BLaER1 (cell line): ENCODE measurements around the gene ANKMY1.
"Not testable (repeated sequence)": the region's sequence is repeated elsewhere in the genome, so short reads cannot be mapped to it uniquely, and the experiment has no call there.

ENCODE experiments used
- H3K27ac ChIP-seq: shearing (Covaris generic); formaldehyde crosslinking; 2 replicates; pipeline ENCODE4 v1.8.1; 2022
- H3K27me3 ChIP-seq: shearing (Covaris generic); formaldehyde crosslinking; 2 replicates; pipeline ENCODE4 v1.8.1; 2022
- H3K36me3 ChIP-seq: shearing (Covaris generic); formaldehyde crosslinking; 2 replicates; pipeline ENCODE4 v1.8.1; 2022
- H3K4me1 ChIP-seq: shearing (Covaris generic); formaldehyde crosslinking; 2 replicates; pipeline ENCODE4 v1.8.1; 2022
- H3K4me2 ChIP-seq: shearing (Covaris generic); formaldehyde crosslinking; 2 replicates; pipeline ENCODE4 v1.8.1; 2022
- H3K4me3 ChIP-seq: shearing (Covaris generic); formaldehyde crosslinking; 2 replicates; pipeline ENCODE4 v1.8.1; 2022
- H3K9ac ChIP-seq: shearing (Covaris generic); formaldehyde crosslinking; 2 replicates; pipeline ENCODE4 v1.8.1; 2022
- H3K9me3 ChIP-seq: shearing (Covaris generic); formaldehyde crosslinking; 2 replicates; pipeline ENCODE4 v1.8.1; 2022
- H4K20me1 ChIP-seq: shearing (Covaris generic); formaldehyde crosslinking; 2 replicates; pipeline ENCODE4 v1.8.1; 2022
- Cebpa-rat ChIP-seq: shearing (Covaris generic); IDR thresholded peaks from 2 replicates; pipeline ENCODE4 v1.8.1; 2022

The ANKMY1 gene

DNA sequence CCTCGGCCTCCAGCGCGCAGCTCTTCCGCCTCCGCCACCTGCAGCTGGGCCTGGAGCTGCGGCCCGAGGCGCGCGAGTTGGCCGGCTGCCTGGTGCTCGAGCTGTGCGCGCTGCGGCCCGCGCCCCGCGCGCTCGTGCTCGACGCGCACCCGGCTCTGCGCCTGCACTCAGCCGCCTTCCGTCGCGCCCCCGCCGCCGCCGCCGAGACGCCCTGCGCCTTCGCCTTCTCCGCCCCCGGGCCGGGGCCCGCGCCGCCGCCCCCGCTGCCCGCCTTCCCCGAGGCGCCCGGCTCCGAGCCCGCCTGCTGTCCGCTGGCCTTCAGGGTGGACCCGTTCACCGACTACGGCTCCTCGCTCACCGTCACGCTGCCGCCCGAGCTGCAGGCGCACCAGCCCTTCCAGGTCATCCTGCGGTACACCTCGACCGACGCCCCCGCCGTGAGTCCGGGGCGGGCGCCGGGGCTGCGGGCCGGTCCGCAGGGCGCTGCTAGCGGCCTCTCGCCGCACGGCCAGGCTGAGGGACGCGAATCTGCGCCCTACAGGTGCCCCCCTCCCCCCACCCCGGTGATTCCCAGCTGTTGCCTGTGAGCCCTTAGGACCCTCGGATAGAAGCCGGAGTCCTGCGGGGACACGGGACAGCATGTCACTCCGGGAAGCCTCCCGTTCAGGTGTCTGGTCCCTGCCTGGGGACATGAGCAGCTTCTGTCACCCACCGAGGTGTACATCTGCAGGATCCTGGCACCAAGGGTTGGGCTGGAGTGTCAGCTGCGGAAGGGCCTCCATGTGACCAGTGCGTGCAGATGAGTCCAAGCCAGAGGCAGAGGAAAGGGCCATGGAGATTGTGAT, 11.1 kb upstream of the ANKMY1 start:
- H3K9me3 ChIP-seq, result no peaks in the 10 kb centered on the region
- H3K9ac ChIP-seq, result peak overlapping the region; percentile 89
- H3K4me1 ChIP-seq, result peaks cover 66% of the 10 kb centered on the region
- peaks cover 50% of the 10 kb centered on the region for H4K20me1 ChIP-seq
- TF ChIP-seq Cebpa-rat, result no peak
- peaks cover 31% of the 10 kb centered on the region for H3K36me3 ChIP-seq
- peak overlapping the region; percentile 99 for H3K4me2 ChIP-seq
- peak overlapping the region; percentile 86 for H3K4me3 ChIP-seq
- H3K27ac ChIP-seq, result peak overlapping the region; percentile 96
- H3K27me3 ChIP-seq, result no peaks in the 10 kb centered on the region

DNA sequence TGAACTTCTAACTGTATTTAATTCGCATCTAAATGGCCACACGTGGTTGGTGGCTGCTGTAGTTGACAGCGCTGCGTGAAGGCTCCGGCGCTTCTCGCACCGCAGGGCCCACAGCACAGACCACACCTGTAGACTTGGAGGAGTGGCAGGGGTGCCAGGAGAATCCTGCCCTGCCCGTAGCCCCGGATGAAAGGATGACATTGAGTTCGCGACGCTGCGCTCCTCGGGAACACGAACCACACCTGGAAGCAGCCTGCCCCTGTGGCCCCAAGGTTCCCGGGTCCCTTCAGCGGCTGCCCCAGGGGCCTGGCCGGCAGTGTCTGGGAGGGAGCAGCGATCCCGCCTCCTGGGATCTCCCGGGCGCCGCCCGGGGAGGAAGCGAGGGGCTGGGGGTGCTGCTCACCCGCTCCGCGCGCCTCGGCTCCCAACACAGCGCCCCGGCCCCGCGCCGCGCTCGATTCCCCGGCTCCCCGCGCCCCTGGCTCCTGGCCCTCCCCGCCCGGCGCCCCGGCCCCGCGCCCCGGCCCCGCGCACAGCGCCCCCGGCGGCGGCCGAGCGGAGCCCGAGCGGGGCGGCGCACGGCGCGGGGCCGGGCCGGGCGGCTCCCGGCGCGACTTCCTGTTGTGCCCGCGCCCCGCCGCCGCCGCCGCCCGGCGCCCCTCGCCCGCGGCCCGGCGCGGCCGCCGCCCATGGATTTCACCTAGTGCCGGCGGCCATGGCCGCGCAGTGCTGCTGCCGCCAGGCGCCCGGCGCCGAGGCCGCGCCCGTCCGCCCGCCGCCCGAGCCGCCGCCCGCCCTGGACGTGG, 10.3 kb upstream of the ANKMY1 start, which contains the start of gene RNPEPL1:
Gene RNPEPL1, plus strand, starts transcription at position 613 of the 806 bp plus-strand sequence. Its CDS starts 103 bp downstream, at position 716.
- no peak for TF ChIP-seq Cebpa-rat
- no peaks in the 10 kb centered on the region for H3K9me3 ChIP-seq
- peaks cover 42% of the 10 kb centered on the region for H4K20me1 ChIP-seq
- peak within 1 kb of the TSS; percentile 89 for H3K9ac ChIP-seq
- H3K27ac ChIP-seq, result peak within 1 kb of the TSS; percentile 96
- H3K4me2 ChIP-seq, result peak within 1 kb of the TSS; percentile 99
- peak within 1 kb of the TSS; percentile 86 for H3K4me3 ChIP-seq
- peaks cover 29% of the 10 kb centered on the region for H3K36me3 ChIP-seq
- H3K27me3 ChIP-seq, result no peaks in the 10 kb centered on the region
- peaks cover 74% of the 10 kb centered on the region for H3K4me1 ChIP-seq

DNA sequence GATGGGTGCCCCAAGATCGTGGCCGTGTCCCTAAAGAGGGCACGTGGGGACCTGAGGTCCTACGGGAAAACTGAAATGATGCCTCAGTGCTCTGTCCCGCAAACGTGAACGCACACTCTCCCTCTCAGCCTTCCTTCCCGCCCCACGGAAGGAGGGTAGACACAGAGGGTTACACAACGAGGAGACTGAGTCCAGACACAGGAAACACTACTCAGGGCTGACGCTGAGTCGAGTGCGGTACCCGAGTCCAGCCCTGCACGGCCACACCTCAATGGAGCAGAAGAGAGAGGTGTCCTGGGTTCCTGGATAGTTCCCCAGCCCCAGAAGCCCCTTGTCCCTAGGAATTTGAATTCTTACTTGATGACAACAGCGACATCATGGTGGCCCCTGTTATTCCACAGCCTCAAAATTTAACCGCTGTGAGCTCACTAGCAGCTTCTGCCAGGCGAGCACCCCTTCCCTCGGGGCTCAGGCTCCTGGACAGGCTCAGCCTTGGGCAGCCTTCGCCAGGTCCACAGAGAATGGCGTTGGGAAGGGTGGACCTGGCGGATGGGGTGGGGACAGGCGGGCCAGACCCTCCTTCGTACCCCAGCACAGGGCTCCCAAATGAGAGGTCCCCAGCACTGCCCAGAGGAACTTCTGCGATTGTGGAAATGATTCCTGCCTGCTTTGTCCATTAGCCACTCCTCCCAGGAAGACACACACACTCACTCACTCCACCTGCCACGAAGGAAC, 9.5 kb upstream of the ANKMY1 start:
- TF ChIP-seq Cebpa-rat, result no peak
- Histone ChIP-seq H4K20me1 (peaks cover 34% of the 10 kb centered on the region), H3K9me3 (no peaks in the 10 kb centered on the region), H3K4me1 (peaks cover 82% of the 10 kb centered on the region), H3K27me3 (no peaks in the 10 kb centered on the region), H3K27ac (peak overlapping the region; percentile 96), H3K4me2 (peak overlapping the region; percentile 99), H3K4me3 (peak overlapping the region; percentile 86), H3K36me3 (peaks cover 28% of the 10 kb centered on the region), H3K9ac (peak overlapping the region; percentile 89)

DNA sequence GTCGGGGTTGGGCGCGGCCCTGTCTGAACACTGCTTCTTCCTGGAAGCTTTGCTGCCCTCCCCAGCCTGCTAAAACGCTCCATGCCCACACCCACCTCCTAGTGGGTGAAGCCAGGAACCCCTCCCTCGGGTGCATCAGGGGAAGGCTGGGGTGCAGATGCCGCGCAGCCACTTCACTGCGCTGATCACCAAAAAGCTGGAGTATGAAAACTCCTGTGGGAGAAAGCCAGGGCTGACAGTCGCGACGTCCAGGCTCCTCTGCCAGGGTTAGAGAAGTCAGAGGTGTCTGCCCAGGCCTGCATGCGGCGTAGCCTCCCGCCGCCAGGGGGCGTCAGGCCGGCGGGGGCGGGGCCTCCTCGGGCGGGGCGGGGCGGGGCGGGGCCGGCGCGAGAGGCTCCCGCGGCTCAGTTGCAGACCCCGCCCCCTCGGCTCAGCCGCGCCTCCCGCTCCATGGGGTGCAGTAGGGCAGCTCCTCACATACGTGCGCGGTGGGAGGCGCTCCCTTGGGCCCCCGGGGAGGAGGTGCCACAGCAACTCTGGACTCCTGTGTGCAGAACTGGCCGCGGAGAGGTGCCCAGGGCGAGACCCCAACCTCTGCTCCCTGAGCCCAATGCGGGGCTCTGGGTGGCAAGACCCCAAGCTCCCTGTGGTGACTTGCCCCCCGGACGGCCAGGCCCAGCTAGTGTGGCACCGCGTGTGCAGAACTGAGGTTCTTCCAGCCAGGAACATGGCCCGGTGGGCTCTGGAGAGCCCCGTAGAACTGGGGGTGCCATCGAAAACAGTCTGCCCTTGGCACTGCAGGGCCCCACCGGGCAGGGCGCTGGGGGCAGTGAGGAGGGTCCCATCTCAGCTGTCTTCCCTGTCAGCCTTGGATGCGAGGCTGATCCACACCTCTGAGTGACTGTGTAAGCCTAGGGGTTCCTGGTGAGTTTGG, 8.7 kb upstream of the ANKMY1 start:
- peak overlapping the region; percentile 99 for H3K4me2 ChIP-seq
- H3K36me3 ChIP-seq, result peaks cover 20% of the 10 kb centered on the region
- peaks cover 84% of the 10 kb centered on the region for H3K4me1 ChIP-seq
- no peaks in the 10 kb centered on the region for H3K9me3 ChIP-seq
- peak overlapping the region; percentile 89 for H3K9ac ChIP-seq
- H4K20me1 ChIP-seq, result peaks cover 26% of the 10 kb centered on the region
- no peaks in the 10 kb centered on the region for H3K27me3 ChIP-seq
- H3K27ac ChIP-seq, result peak overlapping the region; percentile 96
- no peak for TF ChIP-seq Cebpa-rat
- H3K4me3 ChIP-seq, result peak overlapping the region; percentile 86

DNA sequence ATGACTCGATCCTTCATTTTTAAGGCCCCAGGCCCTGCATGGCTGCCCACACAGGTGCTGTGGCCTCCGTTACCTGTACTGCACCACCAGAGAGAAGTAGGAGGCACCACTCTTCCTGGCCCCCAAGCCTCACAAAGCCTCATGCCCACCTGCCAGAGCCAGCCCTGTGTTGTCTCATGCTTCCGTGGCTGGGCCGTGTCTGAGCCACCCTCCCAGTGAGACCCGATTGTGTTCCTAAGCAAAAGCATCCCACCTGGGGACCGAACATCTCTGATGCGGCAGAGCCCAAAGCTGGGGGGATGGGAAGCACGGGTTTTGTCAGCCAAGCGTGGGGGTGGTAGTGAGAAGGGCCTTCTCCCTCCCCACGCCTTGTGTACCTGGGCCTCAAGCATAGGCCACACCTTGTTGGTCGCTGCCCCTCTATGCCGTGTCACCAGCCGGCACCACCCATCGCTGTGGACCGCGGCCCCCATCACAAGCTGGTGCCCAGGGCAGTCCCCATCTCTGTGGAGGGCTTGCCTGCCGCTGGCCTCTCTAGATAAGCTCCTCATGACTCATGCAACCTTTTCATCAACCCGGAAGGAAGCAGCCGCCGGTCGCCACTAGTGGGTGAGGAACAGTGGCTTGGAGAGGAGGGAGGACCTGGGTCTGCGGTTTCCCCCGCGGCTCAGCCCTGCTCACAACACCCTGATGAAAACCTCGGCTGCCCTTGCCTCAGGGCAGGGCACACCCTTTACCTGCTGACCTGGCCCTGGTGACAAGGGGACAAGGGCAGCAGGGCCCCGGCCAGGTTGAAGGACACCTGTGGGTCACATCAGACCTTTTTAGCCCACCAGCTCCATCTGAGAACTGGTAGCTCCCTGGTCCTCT, 7.8 kb upstream of the ANKMY1 start:
- H3K27me3 ChIP-seq, result no peaks in the 10 kb centered on the region
- H3K9ac ChIP-seq, result peak overlapping the region; percentile 84
- peak overlapping the region; percentile 99 for H3K4me2 ChIP-seq
- H3K36me3 ChIP-seq, result peaks cover 19% of the 10 kb centered on the region; the same call in 1 of the 2 replicates
- TF ChIP-seq Cebpa-rat, result no peak
- H3K9me3 ChIP-seq, result no peaks in the 10 kb centered on the region
- H3K27ac ChIP-seq, result peak overlapping the region; percentile 94
- H3K4me3 ChIP-seq, result peak overlapping the region; percentile 65
- H4K20me1 ChIP-seq, result peaks cover 17% of the 10 kb centered on the region
- H3K4me1 ChIP-seq, result peaks cover 75% of the 10 kb centered on the region

DNA sequence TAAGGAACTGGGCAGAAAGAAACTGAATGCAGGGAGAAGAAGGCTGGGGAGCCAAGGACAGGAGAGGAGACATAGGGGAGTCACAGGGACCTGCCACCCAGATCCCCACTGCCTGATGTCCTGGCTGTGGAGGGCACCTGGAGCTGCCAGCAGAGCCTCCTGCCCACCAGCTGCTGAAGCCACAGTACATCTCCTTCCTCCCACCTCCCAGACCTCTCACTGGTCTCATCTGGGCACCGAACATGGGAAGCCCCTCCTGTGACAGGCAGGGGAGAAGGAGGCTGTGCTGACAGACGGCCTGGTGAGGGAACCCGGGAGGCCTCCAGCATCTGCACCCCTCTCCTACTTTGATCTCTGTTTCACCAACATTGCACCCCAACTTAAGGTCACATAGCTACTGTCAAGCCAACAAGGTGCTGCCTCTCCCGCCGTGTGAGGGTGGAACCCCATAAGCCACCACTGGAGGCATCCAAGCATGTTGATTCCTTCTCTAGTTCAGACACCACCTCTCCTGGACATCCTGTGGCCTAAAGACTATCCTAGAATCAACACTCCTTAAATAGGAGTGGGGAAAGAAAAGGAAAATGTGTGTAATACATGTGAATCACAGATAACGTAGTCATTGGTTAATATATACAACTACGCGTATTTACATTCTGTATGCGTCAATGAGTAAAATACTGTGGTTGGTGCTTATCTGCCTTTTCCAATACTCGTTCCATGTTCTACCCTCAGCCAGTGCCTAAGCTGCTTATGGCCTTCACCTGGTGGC, 7.0 kb upstream of the ANKMY1 start:
- Histone ChIP-seq H3K9me3 (no peaks in the 10 kb centered on the region), H3K4me3 (peak overlapping the region; percentile 65), H3K36me3 (peaks cover 13% of the 10 kb centered on the region; the same call in 1 of the 2 replicates), H4K20me1 (peaks cover 8% of the 10 kb centered on the region), H3K27ac (peak overlapping the region; percentile 94), H3K4me2 (peak overlapping the region; percentile 99), H3K4me1 (peaks cover 69% of the 10 kb centered on the region), H3K9ac (peak overlapping the region; percentile 84), H3K27me3 (no peaks in the 10 kb centered on the region)
- no peak for TF ChIP-seq Cebpa-rat

DNA sequence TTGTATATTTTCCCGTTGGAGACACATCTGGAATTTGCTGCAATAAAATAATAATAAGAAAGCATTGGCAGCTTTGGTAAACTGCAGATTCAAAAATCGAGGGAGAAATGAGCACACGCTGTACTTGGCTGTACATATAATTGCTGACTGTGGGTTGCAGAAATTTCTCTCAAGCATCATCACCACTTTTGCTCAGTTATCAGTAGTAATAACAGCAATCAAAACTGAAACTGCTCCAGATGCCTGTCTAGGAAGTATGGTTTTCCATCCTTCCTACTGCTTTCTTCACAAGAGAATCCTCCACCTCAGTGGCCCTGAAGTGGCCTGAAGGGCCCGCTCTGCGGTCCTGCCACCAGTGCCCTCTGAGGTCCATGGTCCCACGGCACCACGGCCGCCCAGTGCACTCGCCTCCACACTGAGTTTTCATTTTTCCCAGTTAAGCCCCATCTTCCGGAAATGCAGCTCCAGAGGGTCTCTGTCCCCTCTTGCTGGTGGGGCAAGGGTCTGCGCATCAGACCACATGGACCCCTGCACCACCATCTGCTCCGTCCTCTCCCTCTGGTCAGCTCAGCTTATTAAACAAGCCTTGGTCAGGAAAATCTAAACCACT, 6.3 kb upstream of the ANKMY1 start:
- peaks cover 69% of the 10 kb centered on the region for H3K4me1 ChIP-seq
- H3K4me2 ChIP-seq, result peak overlapping the region; percentile 99
- peak overlapping the region; percentile 94 for H3K27ac ChIP-seq
- H3K9ac ChIP-seq, result peak overlapping the region; percentile 84; the same call in 1 of the 2 replicates
- peaks cover 7% of the 10 kb centered on the region for H4K20me1 ChIP-seq
- H3K4me3 ChIP-seq, result no peak overlapping the region; the same call in 1 of the 2 replicates
- no peaks in the 10 kb centered on the region for H3K9me3 ChIP-seq
- no peaks in the 10 kb centered on the region for H3K27me3 ChIP-seq
- peaks cover 18% of the 10 kb centered on the region for H3K36me3 ChIP-seq
- TF ChIP-seq Cebpa-rat, result no peak

DNA sequence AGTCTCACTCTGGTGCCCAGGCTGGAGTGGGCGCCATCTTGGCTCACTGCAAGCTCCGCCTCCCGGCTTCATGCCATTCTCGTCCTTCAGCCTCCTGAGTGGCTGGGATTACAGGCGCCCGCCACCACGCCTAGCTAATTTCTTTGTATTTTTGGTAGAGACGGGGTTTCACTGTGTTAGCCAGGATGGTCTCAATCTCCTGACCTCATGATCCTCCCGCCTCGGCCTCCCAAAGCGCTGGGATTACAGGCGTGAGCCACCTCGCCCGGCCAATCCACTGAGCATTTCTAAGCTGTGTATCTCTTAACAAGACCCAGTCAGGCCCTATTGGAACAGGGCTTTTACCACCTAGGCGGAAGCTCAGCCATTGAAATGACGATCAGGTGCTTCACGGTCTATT, 5.4 kb upstream of the ANKMY1 start:
- H3K4me1 ChIP-seq, result peaks cover 78% of the 10 kb centered on the region
- peaks cover 26% of the 10 kb centered on the region for H3K36me3 ChIP-seq
- H3K27ac ChIP-seq, result 0 out of 2 replicates have a peak overlapping the region, but pooled peaks have one; percentile 99
- H4K20me1 ChIP-seq, result peaks cover 12% of the 10 kb centered on the region; the same call in 1 of the 2 replicates
- peak overlapping the region; percentile 87; the same call in 1 of the 2 replicates for H3K4me3 ChIP-seq
- peak overlapping the region; percentile 99 for H3K4me2 ChIP-seq
- H3K9ac ChIP-seq, H3K9me3 ChIP-seq, H3K27me3 ChIP-seq: not testable (repeated sequence)
